ENCODE data around the gene RNF222. TPM values are rescaled to one million over a fixed set of nuclear protein-coding genes. Genes with fewer than 3 reads are reported as not detected.

RNF222 gene
- total RNA-seq, 1 donor from 2014 or later, result not detected

DNA sequence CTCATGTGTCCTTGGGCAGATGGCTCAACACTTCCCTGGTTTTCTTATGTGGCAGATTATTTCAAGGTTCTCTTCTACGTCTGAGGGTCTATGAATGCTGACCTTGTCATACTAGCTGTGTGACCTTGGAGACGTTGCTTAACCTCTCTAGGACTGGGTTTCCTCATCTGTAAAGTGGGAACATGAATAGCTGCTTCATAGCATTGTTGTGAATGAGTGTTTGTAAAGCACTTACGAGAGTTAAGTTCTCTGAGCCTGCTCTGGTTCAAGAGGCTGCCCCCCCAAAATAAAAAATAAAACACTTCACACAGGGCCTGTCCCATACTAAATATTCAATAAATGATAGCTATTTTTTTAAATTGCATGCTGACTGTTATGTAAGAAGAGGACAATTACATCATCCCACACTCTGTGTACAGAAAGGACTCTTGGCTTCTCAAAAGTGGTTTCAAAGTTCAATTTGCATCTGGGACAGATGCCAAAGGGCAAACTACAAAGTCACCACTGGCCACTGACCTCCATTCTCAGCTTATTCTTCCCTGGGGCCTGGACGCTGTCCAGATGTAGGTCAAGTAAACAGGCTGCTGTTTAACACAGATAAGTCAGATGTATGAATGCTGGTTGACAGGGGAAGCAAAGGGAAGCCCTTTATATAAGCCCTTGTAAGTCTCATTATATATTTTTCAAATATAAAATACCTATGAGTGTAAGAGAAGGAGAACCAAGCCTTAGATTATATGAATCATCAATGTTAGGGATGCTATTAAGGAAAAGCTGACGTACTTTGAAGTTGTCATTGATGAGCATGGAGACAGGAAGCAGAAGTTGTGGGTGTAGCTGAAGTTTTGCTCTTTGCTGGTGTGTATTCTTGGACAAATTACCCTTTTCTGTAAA is 22.7 kb upstream of the RNF222 start:
- no peak overlapping the region for H3K27ac Mint-ChIP-seq (ENCODE audit: unreplicated experiment)
- H3K9me3 Mint-ChIP-seq (ENCODE audit: unreplicated experiment), result no peaks in the 10 kb centered on the region
- H3K4me1 Mint-ChIP-seq (ENCODE audit: unreplicated experiment), result peaks cover 5% of the 10 kb centered on the region
- TF ChIP-seq, protein P1, sequence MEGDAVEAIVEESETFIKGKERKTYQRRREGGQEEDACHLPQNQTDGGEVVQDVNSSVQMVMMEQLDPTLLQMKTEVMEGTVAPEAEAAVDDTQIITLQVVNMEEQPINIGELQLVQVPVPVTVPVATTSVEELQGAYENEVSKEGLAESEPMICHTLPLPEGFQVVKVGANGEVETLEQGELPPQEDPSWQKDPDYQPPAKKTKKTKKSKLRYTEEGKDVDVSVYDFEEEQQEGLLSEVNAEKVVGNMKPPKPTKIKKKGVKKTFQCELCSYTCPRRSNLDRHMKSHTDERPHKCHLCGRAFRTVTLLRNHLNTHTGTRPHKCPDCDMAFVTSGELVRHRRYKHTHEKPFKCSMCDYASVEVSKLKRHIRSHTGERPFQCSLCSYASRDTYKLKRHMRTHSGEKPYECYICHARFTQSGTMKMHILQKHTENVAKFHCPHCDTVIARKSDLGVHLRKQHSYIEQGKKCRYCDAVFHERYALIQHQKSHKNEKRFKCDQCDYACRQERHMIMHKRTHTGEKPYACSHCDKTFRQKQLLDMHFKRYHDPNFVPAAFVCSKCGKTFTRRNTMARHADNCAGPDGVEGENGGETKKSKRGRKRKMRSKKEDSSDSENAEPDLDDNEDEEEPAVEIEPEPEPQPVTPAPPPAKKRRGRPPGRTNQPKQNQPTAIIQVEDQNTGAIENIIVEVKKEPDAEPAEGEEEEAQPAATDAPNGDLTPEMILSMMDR (IDR thresholded peaks at IDR 0.05), result no peak
- no peak overlapping the region for H3K4me3 Mint-ChIP-seq (ENCODE audit: unreplicated experiment)
- H3K36me3 Mint-ChIP-seq (ENCODE audit: unreplicated experiment), result no peaks in the 10 kb centered on the region
- peaks cover 78% of the 10 kb centered on the region for H3K27me3 Mint-ChIP-seq (ENCODE audit: unreplicated experiment)
- DNase-seq (ENCODE audit: extremely low spot score, unreplicated experiment), result no peak

GRCh38 chr17:8419305-8419704 is 21.7 kb upstream of the RNF222 start:
- H3K27ac Mint-ChIP-seq (ENCODE audit: unreplicated experiment), result no peak overlapping the region
- no peaks in the 10 kb centered on the region for H3K36me3 Mint-ChIP-seq (ENCODE audit: unreplicated experiment)
- no peak for DNase-seq (ENCODE audit: extremely low spot score, unreplicated experiment)
- TF ChIP-seq, protein P1 (IDR thresholded peaks at IDR 0.05), result no peak
- peaks cover 83% of the 10 kb centered on the region for H3K27me3 Mint-ChIP-seq (ENCODE audit: unreplicated experiment)
- H3K4me1 Mint-ChIP-seq (ENCODE audit: unreplicated experiment), result peaks cover 5% of the 10 kb centered on the region
- H3K9me3 Mint-ChIP-seq (ENCODE audit: unreplicated experiment), result no peaks in the 10 kb centered on the region
- H3K4me3 Mint-ChIP-seq (ENCODE audit: unreplicated experiment), result no peak overlapping the region

- Mint-ChIP-seq H3K4me3 (ENCODE audit: unreplicated experiment) (no peak overlapping the region), H3K4me1 (ENCODE audit: unreplicated experiment) (peaks cover 5% of the 10 kb centered on the region), H3K9me3 (ENCODE audit: unreplicated experiment) (no peaks in the 10 kb centered on the region), H3K27me3 (ENCODE audit: unreplicated experiment) (peaks cover 76% of the 10 kb centered on the region), H3K36me3 (ENCODE audit: unreplicated experiment) (no peaks in the 10 kb centered on the region), H3K27ac (ENCODE audit: unreplicated experiment) (no peak overlapping the region)
- TF ChIP-seq, protein P1 (IDR thresholded peaks at IDR 0.05), result no peak
- DNase-seq (ENCODE audit: extremely low spot score, unreplicated experiment), result no peak
Observed at GRCh38 chr17:8418471-8418870, 20.8 kb upstream of the RNF222 start.

DNA sequence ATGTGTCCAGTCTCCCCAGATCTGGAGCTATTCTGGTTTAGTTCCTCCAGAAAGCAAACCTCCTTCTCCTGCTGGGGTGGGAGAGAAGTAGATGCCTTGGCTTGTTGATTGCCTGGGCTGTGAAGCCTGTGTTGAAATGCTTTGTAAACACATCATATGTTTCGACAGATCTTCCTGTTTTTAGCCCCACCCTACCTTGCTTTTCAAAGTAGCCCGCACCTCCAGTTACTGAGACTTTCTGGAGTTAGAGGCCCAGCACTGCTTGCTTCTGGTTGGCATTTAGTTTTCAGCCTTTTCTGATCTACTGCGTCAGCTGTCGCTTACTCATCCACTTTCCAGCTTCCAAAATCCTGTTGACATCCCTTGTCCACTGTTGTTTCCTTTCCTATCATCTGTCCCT is 20.2 kb upstream of the RNF222 start:
- Mint-ChIP-seq H3K9me3 (ENCODE audit: unreplicated experiment) (no peaks in the 10 kb centered on the region), H3K4me1 (ENCODE audit: unreplicated experiment) (peaks cover 5% of the 10 kb centered on the region), H3K27me3 (ENCODE audit: unreplicated experiment) (peaks cover 70% of the 10 kb centered on the region), H3K36me3 (ENCODE audit: unreplicated experiment) (no peaks in the 10 kb centered on the region), H3K4me3 (ENCODE audit: unreplicated experiment) (no peak overlapping the region), H3K27ac (ENCODE audit: unreplicated experiment) (no peak overlapping the region)
- no peak for DNase-seq (ENCODE audit: extremely low spot score, unreplicated experiment)
- TF ChIP-seq, protein P1 (IDR thresholded peaks at IDR 0.05), result no peak

DNA sequence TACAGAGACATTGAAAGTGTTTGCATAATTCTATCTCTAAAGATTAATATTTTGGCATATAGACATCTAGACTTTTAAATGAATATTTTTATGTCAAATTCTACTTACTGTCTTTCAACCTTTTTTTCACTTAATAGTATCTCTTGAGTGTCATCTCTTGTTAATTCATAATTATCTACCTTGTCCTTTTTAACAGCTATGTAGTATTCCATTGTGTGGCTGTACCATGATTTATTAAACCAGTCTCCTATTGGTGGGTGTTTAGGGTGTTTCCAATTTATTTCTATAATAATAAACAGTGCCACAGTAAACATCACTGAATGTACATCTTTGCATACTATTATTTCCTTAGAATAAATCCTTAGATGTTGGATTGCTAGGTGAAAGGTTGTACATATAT is 16.3 kb upstream of the RNF222 start:
- no peaks in the 10 kb centered on the region for H3K36me3 Mint-ChIP-seq (ENCODE audit: unreplicated experiment)
- no peak overlapping the region for H3K27ac Mint-ChIP-seq (ENCODE audit: unreplicated experiment)
- peaks cover 41% of the 10 kb centered on the region for H3K27me3 Mint-ChIP-seq (ENCODE audit: unreplicated experiment)
- H3K4me3 Mint-ChIP-seq (ENCODE audit: unreplicated experiment), result no peak overlapping the region
- H3K4me1 Mint-ChIP-seq (ENCODE audit: unreplicated experiment), result no peaks in the 10 kb centered on the region
- DNase-seq (ENCODE audit: extremely low spot score, unreplicated experiment), result no peak
- no peaks in the 10 kb centered on the region for H3K9me3 Mint-ChIP-seq (ENCODE audit: unreplicated experiment)
- TF ChIP-seq, protein P1 (IDR thresholded peaks at IDR 0.05), result no peak
